HepG2 (cell line): ENCODE data around the gene CCNQ. TPM values are rescaled to one million over a fixed set of nuclear protein-coding genes. Genes with fewer than 3 reads are reported as not detected.

ENCODE experiments used
- BCLAF1 ChIP-seq: fragments of 450-650 bp; IDR thresholded peaks from 2 replicates; pipeline ENCODE4 v1.6.1; 2017; ENCODE audit warnings: mild to moderate bottlenecking
- FIP1L1 ChIP-seq: fragments of 200-400 bp; formaldehyde crosslinking; IDR thresholded peaks from 2 replicates; pipeline ENCODE4 v1.6.1; 2018; ENCODE audit warnings: low read depth, mild to moderate bottlenecking, low read length, moderate library complexity, borderline replicate concordance; ENCODE audit not compliant: insufficient read depth
- GATAD1 ChIP-seq: IDR thresholded peaks from 2 replicates; pipeline ENCODE4 v1.6.1; 2016; ENCODE audit warnings: missing genetic modification reagents, missing compliant biosample characterization
- HOXA3 ChIP-seq: sonication (generic); formaldehyde crosslinking; IDR thresholded peaks from 2 replicates; pipeline ENCODE4 v1.5.0; 2020; ENCODE audit warnings: missing genetic modification reagents
- IKZF1 ChIP-seq: fragments of 450-650 bp; IDR thresholded peaks from 2 replicates; pipeline ENCODE4 v1.7.1; 2016
- MXD3 ChIP-seq: IDR thresholded peaks from 2 replicates; pipeline ENCODE4 v1.6.1; 2016; ENCODE audit warnings: mild to moderate bottlenecking, missing biosample characterization, missing genetic modification reagents
- SKIL ChIP-seq: sonication (generic); formaldehyde crosslinking; IDR thresholded peaks from 2 replicates; pipeline ENCODE4 v1.8.0; 2022; ENCODE audit warnings: missing genetic modification reagents, mild to moderate bottlenecking, moderate library complexity, borderline replicate concordance
- SRY ChIP-seq: sonication (generic); formaldehyde crosslinking; IDR thresholded peaks from 2 replicates; pipeline ENCODE4 v1.8.0; 2022; ENCODE audit warnings: mild to moderate bottlenecking, missing genetic modification reagents
- ZFY ChIP-seq: sonication (generic); formaldehyde crosslinking; IDR thresholded peaks from 2 replicates; pipeline ENCODE4 v1.4.0; 2020; ENCODE audit warnings: missing genetic modification reagents
- ZNF264 ChIP-seq: sonication (generic); formaldehyde crosslinking; IDR thresholded peaks from 2 replicates; pipeline ENCODE4 v1.4.0; 2020; ENCODE audit warnings: missing genetic modification reagents
- ZNF333 ChIP-seq: sonication (generic); formaldehyde crosslinking; IDR thresholded peaks from 2 replicates; pipeline ENCODE4 v1.4.0; 2020; ENCODE audit warnings: mild to moderate bottlenecking, missing genetic modification reagents, borderline replicate concordance
- ZNF414 ChIP-seq: sonication (generic); formaldehyde crosslinking; IDR thresholded peaks from 2 replicates; pipeline ENCODE4 v1.5.0; 2020; ENCODE audit warnings: missing genetic modification reagents
- ZNF44 ChIP-seq: sonication (generic); formaldehyde crosslinking; IDR thresholded peaks from 2 replicates; pipeline ENCODE4 v1.5.1; 2020; ENCODE audit warnings: mild to moderate bottlenecking, missing genetic modification reagents
- ZNF563 ChIP-seq: sonication (generic); formaldehyde crosslinking; IDR thresholded peaks from 2 replicates; pipeline ENCODE4 v1.8.0; 2022; ENCODE audit warnings: mild to moderate bottlenecking, moderate library complexity, missing genetic modification reagents
- polyA plus RNA-seq, 8 experiments: library from polyadenylated mRNA; depleted of rRNA in 3 of 8; stranded (reverse) in 7 of 8; unstranded in 1 of 8; fragments of >200 nt; fragmentation: Illumina TruSeq in 4 of 8; extraction: Trizol in 4 of 8; gene quantifications; 2 replicates each; pipeline versions ENCODE4 v1.2.1 to v1.2.3, GENCODE V29; 2011 to 2016; ENCODE audit warnings: low read depth in 4 of 8, missing spikeins in 1 of 8, mixed read lengths in 1 of 8; ENCODE audit not compliant: insufficient read depth in 1 of 8
- total RNA-seq, 5 experiments: library from RNA; depleted of rRNA; stranded (reverse); fragments of >200 nt; fragmentation: Illumina TruSeq; extraction: Trizol; gene quantifications; 2 replicates each; pipeline ENCODE4 v1.2.3, GENCODE V29; 2016; ENCODE audit warnings: low read depth in 1 of 5

Gene CCNQ
- total and polyA plus RNA-seq, 2 of the 13 experiments (the other 11 are each of a cell fraction or from before 2014, with no cell fraction given), result 15.0 to 25.5 TPM

GRCh38 chrX:153626863-153627674 lies 28.1 kb upstream of the CCNQ start (continued):
- TF ChIP-seq BCLAF1 (no peak), MXD3 (CRISPR knock-in tag) (no peak; the same call in none of the 2 replicates), GATAD1 (CRISPR knock-in tag) (peak; percentile 32; the same call in 1 of the 2 replicates), ZNF44 (no peak), ZNF333 (CRISPR knock-in tag) (no peak), ZNF264 (no peak; the same call in 1 of the 2 replicates), ZFY (CRISPR knock-in tag) (no peak), ZNF563 (CRISPR knock-in tag) (no peak), HOXA3 (CRISPR knock-in tag) (no peak; the same call in 1 of the 2 replicates), SRY (CRISPR knock-in tag) (no peak), IKZF1 (no peak), SKIL (CRISPR knock-in tag) (peak; percentile 82), ZNF414 (CRISPR knock-in tag) (no peak), FIP1L1 (no peak)
